Occipital lobe (tissue), 2 donors: ENCODE data around the gene OSBPL8. TPM values are rescaled to one million over a fixed set of nuclear protein-coding genes. Genes with fewer than 3 reads are reported as not detected.

ENCODE experiments used
- DNase-seq: peaks from one replicate; lab custom pipeline; 2025; lab: John Stamatoyannopoulos, UW
- total RNA-seq: library from RNA; depleted of rRNA; stranded (reverse); fragments of >200 nt; gene quantifications from one replicate; pipeline ENCODE4 v1.2.3, GENCODE V29; 2014

The OSBPL8 gene
- total RNA-seq, 1 donor from 2014 or later, result 187 TPM

DNA sequence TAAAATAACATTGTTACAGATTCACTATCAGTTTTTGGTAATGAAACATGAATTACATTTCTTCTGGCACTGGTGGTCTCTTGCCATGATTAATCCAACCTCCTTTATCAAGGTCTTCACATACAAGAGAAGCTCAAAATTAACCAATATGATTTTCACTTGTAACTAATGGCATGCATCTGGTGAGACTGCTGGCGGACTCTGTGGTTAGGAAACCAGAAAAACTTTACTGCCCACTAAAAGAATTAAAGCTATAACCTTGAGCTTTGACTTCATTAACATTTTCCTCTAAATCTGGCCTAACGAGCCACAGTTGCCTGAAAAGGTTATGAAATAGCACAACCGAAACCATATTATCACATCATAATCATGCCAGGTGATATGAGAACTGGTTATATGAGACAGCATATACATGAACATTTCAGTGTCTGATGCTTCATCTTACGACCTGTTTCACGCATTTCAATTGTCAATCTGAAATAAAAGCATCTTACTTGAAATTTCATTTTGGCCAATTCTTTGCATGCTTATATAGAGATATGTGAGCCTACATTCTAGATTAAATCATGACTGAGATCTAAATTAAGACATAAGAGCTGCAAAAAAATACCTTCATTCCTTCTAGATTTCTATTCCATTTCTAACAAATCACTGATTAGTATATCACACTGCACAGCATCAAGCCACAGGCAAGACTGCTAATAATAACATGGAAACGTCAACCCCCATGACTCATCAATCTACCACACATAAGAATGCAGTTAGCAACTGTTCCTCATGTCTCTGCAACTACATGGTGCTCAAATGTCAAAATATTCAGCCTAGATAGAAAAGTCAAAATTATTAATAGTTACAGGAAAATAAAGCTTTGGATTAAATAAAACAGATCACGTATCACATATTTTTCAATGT, 89.3 kb downstream of the OSBPL8 start:
- no peak for DNase-seq

DNA sequence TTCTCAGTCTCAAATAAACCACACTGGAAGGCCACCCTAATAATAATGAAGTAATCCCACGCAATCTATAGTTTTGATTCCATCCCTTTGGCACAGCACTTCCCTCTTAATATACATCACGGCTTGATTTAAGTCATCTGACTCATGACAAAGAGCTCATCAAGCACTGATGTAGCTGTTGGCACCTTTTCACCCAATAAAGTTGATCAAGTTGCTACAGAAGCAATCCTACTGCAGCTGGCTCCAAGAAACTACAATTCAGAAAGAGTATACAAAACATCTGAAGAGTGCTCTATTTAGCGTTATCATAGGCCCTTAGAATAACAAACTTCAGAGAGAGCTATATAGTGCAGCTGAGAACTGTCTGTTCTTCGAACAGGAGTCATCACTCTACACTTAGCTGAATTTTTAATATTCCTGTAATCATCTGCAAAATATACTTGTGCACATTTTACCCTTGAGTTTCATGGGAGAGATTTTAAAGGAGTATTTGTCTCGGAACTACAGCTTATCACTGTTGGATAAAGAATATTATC, 94.9 kb downstream of the OSBPL8 start:
- no peak for DNase-seq

GRCh38 chr12:76462668-76463224, 96.8 kb downstream of the OSBPL8 start:
- DNase-seq, result no peak

- DNase-seq, result no peak
Observed at GRCh38 chr12:76460807-76461206, 98.8 kb downstream of the OSBPL8 start.

DNA sequence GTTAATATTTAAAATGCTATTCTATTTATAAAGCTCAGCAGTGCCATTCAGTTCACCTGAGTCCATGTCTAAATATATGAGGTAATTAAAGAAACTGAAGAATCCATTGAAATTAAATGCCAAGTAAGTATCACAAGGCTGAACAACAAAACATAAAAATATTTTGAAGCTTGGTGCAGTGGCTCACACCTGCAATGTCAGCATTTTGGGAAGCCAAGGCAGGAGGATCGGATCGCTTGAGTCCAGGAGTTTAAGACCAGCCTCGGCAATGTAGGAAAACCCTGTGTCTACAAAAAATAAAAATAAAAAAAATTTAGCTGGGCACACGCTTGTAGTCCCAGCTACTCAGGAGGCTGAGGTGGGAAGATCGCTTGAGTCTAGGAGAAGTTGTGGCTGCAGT, 101.8 kb downstream of the OSBPL8 start:
- DNase-seq, result no peak

GRCh38 chr12:76457010-76457409, 102.6 kb downstream of the OSBPL8 start:
- no peak for DNase-seq

- DNase-seq, result no peak
Observed at GRCh38 chr12:76455582-76456345, 103.8 kb downstream of the OSBPL8 start.

- no peak for DNase-seq
Observed at GRCh38 chr12:76451528-76451927, 108.0 kb downstream of the OSBPL8 start.

GRCh38 chr12:76450690-76451089, 108.9 kb downstream of the OSBPL8 start:
- DNase-seq, result no peak

DNA sequence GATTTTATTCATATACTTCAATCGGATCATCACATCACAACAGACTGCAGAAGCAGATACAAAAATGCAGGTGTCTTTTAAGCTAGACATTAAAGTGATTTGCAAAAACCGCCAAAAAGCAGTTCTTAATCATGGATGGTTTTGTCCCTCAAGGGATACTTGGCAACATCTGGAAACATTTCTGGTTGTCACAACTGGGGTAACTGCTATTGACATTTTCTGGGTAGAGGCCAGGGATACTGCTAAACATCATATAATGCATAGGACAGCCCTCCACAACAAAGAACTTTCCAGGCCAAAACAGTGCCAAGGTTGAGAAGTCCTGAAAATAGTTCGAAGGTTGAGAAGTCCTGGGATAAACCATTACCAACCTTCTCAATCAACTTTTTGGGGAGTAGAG, 109.6 kb downstream of the OSBPL8 start:
- no peak for DNase-seq

GRCh38 chr12:76449583-76449982, 110.0 kb downstream of the OSBPL8 start:
- no peak for DNase-seq

DNA sequence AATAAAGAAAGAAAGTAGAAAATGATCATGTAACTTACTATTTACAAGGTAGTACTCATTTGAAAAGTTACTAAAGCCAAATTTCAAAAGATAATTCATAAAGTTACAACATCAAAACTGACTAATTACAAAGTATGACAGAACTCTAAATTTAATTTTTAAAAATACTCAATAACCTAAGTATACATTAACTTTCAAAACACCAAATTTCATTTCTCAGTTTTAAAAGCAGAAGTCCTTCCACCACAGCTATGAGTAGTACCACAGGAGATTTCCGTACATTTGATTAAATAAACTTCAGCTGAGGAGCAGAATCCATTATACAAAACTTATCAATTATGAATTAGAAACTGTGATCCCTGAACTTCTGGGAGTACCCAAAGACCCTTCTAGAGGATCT, 110.6 kb downstream of the OSBPL8 start:
- no peak for DNase-seq

- no peak for DNase-seq
Observed at GRCh38 chr12:76446090-76446489, 113.5 kb downstream of the OSBPL8 start.

- DNase-seq, result no peak
Observed at GRCh38 chr12:76445462-76445861, 114.1 kb downstream of the OSBPL8 start.

DNA sequence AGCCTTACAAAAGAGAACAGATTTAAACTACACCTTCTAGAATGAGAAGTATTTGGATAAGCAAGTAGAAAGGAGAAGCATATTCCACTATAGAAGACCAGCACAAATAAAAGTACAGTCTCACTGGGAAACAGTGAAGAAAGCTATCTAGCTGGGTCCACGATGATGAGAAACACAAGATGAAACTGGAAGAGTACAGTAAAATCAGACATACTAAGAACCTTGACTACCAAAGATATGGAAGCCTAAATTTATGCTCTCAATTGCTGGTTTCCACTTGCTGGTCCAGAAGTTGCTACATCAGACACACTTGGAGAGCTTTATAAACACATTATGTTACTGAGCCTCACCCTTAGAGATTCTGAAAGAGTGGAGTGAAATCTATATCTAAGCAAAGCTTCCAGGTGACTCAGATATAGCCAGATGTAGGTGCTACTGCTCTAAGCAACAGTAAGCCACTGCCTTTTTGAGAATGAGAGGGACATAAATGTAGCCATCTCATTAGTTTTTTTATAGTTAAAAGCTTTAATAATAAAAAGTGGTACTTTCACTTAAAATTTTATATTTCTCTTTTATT, 115.1 kb downstream of the OSBPL8 start:
- no peak for DNase-seq

DNA sequence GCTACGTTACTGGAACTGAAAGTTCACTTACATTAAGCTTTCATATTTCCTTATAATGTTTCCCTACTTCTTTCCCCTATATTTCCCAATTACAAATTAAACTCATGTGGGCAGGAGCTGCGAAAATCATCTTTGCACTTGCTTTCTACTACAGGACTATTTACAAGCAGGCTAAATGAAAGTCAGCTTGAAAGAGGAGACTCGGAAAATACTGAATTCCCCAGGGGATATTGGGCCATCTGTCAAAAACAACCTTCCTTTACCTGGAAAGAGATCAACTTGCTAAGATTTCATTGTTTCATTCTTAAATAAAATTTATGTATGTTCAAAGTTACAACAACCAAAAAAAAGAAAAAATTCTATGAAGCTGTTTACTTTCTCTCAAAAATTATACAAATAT, 118.6 kb downstream of the OSBPL8 start:
- no peak for DNase-seq

DNA sequence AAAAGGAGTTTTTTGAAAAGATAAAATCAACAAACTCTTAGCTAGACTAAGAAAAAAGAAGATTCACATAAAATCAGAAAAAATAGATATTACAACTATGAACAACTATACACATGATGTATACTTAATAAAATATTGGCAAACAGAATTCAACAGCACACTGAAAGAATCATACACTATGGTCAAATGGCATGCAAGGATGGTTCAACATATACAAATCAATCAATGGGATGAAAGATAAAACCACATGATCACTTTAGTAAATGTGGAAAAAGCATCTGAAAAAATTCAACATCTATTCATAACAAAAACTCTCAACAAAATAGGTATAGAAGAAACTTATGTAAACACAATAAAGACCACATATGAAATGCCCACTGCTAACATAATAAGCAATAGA, 126.8 kb downstream of the OSBPL8 start:
- no peak for DNase-seq

DNA sequence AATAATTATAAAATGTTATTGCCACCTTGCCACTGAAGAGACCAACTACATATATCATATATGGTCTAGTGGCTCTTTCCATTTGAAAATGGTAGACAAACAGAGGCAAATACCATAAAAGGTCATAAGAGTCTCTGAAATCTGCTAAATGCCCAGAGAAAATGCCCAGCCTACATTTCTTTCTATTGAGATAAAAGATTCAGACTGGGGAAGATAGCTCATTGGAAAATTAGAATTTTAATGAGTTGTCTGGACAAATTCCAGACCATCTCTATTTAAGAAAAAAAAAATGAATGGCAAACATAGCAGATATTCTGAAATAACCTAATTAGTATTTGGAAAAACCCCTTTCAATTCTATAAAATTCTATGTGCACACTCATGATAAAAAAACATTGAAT, 131.5 kb downstream of the OSBPL8 start:
- DNase-seq, result no peak

DNA sequence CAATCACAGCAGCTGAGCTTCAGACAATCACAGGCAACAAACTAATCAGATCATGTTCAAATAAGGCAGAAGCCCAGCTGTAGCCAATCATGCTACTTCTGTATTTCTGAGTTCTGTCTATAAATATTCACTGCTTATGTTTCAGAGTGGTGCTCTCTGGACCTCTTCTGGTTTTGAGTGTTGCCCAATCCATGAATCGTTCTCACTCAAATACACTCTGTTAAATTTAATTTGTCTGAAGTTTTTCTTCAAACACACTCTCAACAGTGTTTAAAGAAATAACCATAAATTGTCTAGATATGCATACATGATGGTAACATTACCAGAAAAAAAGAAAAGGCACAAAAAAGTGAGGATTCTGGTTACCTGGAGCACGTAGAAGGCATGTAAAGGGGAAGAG, 133.4 kb downstream of the OSBPL8 start:
- no peak for DNase-seq

DNA sequence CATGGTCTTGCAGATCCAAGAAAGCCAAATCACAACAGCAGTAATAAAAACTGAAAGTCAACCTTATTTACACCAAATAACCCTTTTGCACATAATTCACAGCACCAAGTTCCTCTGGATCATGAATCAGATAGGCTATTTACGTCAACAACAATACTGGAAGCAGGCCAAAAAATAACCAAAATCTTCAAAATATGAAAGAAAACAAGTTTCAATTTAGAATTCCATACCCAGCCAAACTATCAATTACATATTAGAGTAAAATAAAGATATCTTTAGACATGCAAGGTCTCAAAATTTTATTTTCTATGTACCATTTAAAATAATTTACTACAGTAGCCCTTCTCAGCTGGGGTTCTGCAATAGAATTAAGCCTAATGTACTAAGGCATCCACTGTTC, 134.6 kb downstream of the OSBPL8 start:
- DNase-seq, result no peak

GRCh38 chr12:76422543-76423438, 136.8 kb downstream of the OSBPL8 start:
- DNase-seq, result no peak
